GM19035 (cell line): ENCODE results near the gene WNK1.
"Not testable (repeated sequence)": the region's sequence is repeated elsewhere in the genome, so short reads cannot be mapped to it uniquely, and the experiment has no call there.

Source experiments
- ATAC-seq: cut with Tn5 transposase; IDR thresholded peaks from one replicate; pipeline ENCODE4 v1.9.1; 2021; ENCODE audit not compliant: unreplicated experiment

Gene WNK1

DNA sequence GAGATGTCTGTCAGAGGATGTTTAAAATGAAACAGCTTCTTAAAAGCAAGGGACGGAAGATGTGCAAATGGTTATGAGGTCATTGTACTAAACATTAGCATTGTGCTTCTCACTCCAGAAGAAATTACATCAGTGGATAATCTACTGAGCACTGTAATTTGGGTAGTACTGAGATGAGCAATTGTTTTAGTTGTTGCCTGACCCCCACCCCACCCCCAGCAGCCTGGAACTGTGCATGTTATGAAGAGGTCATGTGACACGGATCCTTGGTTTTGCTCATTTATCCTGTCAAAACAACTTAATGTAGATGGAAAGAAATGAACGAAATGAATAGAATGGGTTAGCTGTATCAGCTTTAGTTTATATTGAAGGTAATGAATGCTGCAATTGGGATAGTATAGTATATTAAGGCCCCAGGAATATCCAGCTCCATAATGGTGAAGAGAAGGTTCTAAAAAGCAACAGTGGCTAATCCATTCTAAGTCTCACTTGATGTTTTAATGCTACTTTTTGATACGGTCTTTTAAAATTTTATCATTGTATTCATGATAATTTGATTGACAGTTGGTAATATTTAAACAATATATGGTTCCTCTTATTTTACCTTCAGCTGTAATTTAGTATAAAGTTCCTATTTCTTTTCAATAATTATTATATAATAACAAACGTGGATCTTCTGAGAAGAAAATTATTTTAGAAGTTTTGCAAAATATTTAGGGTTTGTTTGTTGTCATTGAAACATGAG, 58.5 kb downstream of the WNK1 start:
- ATAC-seq: no peak

DNA sequence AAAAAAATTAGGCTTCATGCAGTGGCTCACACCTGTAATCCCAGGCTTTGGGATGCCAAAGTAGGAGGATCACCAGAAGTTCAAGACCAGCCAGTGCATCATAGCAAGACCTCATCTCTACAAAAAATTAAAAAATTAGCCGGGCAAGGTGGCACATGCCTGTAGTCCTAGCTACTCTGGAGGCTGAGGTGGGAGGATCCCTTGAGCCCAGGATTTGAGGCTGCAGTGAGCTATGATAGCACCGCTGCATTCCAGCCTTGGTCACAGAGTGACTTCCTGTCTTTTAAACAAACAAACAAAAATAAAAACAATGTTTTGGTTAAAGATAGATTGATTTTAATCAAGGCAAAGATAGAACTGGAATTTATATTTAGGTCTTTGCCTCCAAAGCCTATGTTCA, 60.6 kb downstream of the WNK1 start:
- ATAC-seq: no peak

DNA sequence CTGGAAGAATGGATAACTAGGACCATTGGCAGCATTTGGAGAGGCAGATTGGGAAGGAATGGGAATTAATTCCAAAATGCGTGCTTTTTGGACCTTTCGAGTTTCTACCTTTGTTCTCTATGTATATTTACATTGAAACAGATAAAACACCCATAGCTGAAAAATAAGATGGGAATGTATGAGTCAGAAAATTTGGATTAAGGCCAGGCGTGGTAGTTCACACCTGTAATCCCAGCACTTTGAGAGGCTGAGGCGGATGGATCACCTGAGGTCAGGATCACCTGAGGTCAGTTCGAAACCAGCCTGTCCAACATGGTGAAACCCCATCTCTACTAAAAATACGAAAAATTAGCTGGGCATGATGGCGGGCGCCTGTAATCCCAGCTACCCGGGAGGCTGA, 65.1 kb downstream of the WNK1 start:
- not testable (repeated sequence) for ATAC-seq

DNA sequence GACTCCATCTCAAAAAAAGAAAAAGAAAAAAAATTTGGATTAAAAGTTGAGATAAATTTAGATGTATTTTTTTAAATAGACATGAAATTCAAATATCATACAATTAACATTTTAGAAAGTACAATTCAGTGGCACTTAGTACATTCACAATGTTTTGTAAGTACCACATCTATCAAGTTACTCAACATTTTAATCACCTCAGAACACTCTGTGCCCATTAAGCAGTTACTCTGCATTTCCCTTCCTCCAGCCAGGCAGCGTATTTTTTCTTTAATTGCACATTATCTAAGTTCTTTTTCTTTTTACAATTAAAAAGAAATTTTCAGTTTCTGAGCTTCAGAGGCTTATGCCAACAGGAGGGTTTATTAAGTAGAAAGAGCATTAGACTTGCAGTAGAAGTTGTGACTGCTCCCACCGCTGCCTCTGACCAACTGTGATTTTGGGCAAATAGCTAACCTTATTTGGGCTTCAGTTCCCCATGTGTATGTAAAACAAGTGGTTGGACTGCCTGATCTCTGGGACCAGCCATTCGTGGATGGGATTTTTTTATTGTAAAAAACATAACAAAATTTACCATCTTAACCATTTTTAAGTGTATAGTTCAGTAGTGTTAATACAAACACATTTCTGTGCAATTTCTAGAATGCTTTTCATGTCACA, 65.7 kb downstream of the WNK1 start:
- no peak for ATAC-seq

DNA sequence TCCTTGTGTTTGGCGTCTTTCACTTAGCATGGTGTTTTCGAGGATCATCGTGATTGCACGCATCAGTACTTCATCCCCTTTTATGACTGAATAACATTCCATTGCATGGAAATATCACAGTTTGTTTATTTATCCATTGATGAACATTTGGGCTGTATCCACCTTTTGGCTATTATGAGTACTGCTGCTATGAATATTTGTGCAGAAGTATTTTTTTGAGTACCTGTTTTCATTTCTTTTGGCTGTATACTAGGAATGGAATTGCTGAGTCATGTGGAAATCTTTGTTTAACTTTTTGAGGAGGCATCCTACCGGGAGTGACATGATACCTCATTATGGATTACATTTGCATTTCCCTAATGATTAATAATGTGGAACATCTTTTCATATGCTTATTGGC, 66.4 kb downstream of the WNK1 start:
- ATAC-seq: no peak

DNA sequence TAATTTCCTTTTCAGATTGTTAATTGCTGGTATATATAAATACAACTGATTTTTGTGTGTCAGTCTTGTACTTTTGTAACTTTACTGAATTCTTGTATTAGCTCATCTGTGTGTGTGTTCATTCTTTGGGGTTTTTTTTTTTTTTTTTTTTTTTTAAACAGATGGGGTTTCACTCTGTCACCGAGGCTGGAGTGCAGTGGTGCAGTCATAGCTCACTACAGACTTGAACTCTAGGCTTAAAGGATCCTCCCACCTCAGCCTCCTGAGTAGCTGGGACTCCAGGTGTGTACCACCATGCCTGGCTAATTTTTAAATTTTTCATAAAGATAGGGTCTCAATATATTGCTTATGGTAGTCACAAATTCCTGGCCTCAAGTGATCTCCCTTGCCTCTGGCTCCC, 68.0 kb downstream of the WNK1 start:
- ATAC-seq: no peak

DNA sequence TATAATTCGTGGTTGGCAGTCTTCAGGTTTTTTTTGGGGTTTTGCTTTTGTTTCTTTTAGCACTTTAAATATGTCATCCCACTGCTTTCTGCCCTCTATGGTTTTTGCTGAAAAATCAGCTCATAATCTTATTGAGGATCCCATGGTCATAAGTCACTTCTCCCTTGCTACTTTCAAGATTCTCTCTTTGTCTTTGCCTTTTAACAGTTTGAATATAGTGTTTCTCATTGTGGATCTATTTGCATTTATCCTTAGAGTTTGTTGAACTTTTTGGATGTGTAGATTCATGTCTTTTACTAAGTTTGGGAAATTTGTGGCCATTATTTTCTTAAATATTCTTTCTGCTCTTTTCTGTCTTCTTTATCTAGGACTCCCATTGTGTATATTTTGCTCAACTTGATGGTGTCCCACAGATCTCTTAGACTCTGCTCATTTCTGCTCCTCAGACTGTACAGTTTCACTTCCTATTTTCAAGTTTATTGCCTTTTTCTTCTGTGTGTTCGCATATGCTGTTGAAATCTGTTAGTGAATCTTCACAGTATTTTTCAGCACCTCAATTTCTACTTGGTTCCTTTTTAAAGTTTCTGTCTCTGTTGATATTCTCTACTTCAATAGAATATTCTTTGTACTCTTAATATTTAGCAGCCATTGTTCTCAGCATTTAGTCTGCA, 70.8 kb downstream of the WNK1 start:
- ATAC-seq: peak; percentile 85

DNA sequence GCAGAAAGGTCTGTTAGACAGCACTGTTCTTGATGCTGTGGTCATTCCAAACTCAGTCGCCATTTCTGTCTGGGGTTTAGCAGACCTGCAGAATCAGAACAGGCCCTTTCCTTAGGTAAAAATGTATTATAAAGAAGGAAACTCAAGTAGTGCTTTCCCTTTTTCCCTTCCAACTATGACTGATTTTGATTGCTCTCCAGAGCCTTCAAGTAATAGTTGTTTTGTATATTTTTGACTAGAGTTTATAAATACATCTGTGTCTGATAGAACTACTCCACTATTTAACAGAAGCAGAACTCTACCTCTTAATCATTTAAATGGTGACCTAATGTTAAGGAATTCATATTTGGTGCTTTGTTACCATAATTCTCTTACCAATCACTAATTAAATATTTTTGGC, 74.0 kb downstream of the WNK1 start:
- no peak for ATAC-seq

DNA sequence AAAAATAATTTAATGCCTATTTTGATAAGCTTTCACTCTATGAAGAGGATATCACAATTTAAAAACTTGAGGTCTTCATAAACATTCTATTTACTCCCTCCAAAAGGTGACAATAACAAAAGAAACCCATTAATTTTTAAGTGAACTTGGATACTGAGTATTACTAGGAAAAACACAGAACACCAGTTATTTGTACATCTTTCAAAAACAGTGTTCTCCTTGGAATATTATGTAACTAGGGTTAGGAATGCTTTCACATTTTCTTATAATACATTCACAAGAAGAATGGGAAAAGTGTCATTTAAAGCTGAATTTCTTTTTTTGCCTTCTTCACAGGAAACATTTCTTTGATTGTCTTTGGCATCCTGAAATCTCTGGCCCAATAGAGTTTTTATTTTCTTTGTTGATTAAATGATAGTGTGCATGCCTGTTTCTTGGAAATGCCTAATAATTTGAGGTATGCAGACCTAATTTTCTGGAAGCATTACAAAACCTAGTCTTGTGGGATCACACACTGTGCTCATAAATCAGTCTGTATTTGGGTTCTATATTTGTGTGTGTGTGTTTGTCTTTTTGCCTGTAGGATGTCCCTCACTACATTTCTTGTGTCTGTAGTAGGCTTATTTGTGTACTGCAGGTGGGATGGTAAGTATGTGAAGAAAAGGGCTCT, 76.5 kb downstream of the WNK1 start:
- no peak for ATAC-seq

DNA sequence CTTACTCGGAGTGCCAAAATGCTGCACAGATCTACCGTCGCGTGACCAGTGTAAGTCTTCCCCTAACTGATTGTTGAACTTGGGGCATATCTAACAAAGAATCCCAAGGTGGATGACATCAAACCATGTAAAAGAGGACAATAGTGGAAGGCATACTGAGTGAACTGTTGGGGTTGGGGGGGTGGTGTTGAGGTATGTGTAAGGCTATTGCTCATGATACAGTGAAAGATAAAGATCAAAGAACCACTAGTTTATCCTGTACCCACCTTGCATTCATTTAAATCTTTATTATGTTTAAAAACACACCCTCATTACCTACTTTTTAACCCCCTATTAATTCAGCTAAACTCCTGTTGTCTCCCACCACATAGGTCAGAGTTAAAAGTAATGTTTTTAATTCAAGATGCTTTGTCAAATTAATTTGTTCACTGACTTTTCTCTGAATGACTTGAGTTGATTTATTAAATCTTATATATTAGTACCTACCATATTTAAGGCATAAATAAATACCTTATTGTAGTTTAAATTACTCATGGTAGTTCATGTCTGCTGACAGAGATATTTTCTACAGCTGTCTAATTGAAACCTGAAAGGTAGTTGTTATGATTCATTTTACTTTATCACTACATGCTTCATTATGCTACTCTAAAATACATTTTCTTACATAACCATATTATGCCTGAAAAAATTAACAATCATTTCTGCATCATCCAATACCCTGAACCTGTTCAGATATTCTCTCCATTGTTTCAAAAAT, 77.9 kb downstream of the WNK1 start:
- ATAC-seq: no peak

DNA sequence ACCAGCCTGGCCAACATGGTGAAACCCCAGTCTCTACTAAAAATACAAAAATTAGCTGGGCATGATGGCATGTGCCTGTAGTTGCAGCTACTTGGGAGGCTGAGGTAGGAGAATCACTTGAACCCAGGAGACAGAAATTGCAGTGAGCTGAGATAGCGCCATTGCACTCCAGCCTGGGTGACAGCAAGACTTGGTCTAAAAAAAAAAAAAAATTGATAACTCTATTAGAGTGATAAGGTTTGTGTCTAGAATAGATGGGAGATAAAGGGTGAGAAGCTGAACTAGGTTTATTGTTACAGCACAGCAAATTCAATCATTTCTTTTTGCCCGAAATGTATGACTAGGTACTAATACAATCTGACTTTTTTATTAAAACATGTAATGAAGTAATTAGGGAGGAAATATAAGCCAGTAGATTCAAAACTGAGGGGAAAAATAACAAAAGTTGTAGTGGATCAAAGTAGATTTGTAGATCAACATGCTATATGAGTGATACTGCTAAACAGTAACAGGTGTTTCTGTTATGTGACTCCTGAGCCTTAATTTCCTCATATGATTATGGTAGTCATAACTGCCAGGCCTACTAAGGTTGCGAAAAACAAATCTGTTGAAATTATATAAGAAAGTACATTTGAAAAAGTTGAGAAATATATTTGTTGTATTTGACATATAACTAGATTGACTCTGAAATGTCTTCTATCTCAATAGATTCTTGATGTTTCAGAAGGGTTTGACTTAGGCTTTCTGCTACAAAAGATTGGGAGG, 83.6 kb downstream of the WNK1 start:
- ATAC-seq: no peak

DNA sequence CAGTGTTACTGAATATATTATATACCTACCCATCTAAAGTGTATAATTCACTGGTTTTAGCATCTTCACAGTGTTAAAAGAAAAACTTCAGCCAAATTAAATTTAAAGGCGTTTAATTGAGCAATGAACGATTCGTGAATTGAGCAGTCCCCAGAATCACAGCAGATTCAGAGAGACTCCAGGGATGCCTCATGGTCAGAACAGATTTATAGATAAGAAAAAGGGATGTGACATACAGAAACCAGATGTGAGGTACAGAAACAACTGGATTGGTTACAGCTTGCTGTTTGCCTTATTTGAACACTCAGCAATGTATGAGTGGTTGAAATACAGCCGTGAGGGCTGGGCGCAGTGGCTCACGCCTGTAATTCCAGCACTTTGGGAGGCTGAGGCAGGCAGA, 84.6 kb downstream of the WNK1 start:
- no peak for ATAC-seq

DNA sequence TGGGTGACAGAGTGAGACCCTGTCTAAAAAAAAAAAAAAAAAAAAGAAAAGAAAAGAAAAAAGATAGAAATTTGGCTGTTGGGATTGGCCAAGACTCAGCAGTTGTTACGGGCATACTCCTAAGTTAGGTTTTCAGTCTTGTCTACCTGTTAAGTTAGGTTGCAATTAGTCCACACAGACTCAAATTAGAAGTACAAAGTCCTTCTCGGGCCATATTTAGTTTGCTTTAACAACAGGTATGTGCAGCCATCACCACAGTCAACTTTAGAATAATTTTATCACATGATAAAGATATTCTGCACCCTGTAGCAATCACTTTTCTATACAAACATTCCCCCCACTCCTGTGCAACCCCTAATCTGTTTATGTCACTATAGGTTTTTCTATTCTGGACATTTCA, 85.2 kb downstream of the WNK1 start:
- no peak for ATAC-seq

DNA sequence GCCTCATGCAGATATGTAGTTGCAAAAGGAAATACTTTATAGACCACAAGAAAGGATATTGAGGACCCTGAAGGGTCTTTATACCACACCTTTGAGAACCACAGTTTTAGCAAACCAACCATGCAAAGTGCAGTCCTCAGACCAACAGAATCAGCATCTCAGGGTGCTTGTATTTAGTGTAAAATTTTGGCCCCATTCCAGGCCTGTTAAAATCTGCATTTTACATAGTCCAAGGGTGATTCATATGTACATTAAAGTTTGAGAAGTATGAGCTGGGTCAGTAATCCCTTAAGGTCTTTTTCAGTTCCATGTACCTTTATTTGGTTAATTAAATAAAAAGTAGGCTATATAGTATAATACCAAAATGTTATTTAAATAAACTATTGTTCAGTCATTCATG, 91.2 kb downstream of the WNK1 start:
- no peak for ATAC-seq

DNA sequence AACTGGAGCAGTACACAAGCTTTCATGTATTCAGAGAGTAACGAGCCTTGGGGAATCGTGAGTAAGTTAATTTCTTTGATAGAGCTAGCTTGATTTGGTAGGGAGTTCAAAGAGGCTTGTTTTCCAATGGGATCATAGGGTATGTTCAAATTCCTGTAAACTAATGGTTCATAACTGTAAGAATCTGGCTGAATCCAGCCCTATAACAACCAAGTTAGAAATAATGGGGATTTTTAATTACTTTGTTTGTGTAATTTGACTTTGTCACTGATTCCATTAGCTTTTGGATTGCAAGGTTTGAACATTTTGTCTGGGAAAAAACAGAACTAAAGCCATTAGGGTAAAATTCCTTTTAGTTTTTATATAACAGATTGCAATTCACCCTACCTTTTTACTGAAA, 94.0 kb downstream of the WNK1 start:
- ATAC-seq: no peak

DNA sequence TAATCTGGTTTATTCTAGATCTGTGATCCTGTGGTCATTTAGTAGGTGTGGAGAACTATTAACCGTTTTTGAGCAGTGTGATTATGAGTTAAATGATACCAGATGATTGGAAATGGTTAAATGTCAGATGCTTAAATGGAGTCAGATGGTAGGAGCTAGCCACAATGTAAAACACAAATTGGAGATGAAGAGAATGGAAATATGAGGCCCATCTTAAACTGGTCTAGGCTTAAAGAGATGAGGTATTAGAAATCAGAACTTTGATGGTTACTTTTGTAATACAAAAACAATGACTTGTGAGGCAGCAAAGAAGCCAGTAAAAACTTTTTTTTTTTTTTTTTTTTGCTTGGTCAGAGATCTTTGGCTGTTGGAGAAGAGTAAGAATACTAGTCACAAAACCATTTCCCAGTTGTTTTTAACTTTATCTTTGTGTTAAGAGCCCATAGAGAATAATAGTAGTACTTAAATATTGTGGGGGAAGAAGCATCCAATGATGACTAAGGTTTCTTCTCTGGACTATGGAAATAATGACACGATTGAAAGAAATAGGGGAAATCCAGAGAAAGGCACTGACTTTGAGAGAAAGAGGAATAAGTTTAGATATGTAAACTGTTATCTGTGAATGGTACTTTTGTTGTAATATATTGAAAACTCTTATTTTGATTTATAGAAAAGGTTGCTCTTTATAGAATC, 95.9 kb downstream of the WNK1 start:
- no peak for ATAC-seq

DNA sequence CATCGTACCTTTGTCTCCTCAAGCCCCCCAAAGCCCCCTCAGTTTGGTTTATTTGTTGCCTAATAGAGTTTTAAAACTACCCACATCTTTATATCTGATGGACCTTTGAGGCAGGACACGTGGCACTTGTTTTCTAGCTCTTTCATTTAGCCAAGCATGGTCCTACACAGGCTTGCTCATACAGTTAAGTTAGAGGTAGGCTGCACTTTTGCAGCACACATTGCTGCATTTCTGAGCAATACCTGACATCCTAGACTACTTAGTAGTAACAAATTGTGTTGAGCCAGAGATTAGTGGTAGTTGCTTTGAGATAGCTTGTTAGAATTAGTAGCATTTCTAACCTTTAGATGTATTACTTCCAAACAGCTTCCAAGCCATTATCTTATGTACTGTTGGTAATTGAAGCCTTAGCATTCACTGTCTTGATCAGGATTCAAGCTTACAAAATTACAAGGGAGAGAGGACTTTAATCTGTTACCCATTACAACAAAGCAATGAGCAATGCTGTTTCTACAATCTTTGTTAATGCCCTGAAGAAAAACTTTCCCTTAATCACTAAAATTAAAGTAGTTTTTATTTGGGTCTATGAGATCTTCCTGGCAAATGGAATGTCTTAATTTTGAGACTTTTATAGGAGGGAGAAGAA, 96.6 kb downstream of the WNK1 start:
- no peak for ATAC-seq

DNA sequence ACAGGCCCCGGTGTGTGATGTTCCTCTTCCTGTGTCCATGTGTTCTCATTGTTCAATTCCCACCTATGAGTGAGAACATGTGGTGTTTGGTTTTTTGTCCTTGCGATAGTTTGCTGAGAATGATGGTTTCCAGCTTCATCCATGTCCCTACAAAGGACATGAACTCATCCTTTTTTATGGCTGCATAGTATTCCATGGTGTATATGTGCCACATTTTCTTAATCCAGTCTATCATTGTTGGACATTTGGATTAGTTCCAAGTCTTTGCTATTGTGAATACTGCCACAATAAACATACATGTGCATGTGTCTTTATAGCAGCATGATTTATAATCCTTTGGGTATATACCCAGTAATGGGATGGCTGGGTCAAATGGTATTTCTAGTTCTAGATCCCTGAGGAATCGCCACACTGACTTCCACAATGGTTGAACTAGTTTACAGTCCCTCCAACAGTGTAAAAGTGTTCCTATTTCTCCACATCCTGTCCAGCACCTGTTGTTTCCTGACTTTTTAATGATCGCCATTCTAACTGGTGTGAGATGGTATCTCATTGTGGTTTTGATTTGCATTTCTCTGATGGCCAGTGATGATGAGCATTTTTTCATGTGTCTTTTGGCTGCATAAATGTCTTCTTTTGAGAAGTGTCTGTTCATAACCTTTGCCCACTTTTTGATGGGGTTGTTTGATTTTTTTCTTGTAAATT, 97.5 kb downstream of the WNK1 start:
- ATAC-seq: not testable (repeated sequence)

DNA sequence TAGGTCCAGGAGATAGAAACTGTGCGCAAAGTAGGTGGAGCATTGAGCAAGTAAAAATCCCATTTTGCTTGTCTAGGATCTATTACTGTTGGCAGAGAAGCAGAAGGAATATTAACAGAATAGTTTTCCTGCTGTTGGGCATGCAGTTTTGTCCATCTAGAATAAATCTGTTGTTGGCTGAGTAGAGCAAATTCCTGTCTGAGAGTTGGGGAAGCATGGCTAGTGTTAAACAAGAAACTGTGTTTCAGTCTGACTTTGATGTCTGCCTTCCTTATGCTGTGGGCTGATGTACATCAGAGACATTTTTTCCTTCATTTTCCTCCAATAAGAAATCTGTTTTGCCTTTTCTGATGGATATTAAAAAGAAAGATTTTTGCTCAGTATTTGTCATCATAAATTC, 99.0 kb downstream of the WNK1 start:
- no peak for ATAC-seq
